ENCODE measurements around the gene FAM170B.

DNA sequence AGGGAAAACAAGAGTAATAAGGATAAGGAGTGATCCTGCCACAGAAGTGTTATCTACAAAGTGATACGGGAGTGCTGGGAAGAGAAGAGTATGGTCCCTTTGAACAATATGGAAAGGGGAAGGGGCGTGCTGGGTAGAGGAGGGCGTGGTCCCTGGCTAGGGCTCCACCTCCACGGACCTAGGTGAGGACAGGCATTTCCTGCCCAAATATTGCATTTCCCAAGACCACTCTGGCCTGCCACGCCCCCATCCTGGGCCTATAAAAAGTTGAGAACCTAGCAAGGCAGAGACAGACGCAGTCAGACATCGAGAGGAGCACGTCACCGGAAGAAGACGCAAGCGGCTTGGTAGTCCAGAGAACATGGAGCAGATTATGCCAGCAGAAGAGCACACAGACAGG lies 41.3 kb downstream of the FAM170B start:
- TF ChIP-seq, protein P1, sequence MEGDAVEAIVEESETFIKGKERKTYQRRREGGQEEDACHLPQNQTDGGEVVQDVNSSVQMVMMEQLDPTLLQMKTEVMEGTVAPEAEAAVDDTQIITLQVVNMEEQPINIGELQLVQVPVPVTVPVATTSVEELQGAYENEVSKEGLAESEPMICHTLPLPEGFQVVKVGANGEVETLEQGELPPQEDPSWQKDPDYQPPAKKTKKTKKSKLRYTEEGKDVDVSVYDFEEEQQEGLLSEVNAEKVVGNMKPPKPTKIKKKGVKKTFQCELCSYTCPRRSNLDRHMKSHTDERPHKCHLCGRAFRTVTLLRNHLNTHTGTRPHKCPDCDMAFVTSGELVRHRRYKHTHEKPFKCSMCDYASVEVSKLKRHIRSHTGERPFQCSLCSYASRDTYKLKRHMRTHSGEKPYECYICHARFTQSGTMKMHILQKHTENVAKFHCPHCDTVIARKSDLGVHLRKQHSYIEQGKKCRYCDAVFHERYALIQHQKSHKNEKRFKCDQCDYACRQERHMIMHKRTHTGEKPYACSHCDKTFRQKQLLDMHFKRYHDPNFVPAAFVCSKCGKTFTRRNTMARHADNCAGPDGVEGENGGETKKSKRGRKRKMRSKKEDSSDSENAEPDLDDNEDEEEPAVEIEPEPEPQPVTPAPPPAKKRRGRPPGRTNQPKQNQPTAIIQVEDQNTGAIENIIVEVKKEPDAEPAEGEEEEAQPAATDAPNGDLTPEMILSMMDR (conservative IDR thresholded peaks at IDR 0.05; ENCODE audit: low read length) = no peak
- no peak for TF ChIP-seq EZH2phosphoT487 (IDR thresholded peaks at IDR 0.05; ENCODE audit: borderline replicate concordance)

All from Loucy (cell line).